ENCODE results near the gene EIF4G3. TPM values are rescaled to one million over a fixed set of nuclear protein-coding genes. Genes with fewer than 3 reads are reported as not detected.

The EIF4G3 gene
- total RNA-seq, 1 experiment from 2014 or later = 72.0 TPM

- peaks cover 4 to 6% of the 10 kb centered on the region in 2 experiments; a peak in 3 of 4 replicates for H3K4me1 Mint-ChIP-seq
- Histone ChIP-seq H2BK12ac (ENCODE audit: insufficient read length, low read depth, low read length) (no peak overlapping the region), H2BK120ac (ENCODE audit: low read depth, low read length, poor library complexity, severe bottlenecking) (no peak overlapping the region), H3K18ac (ENCODE audit: insufficient read length, low read depth, low read length) (no peak overlapping the region), H3K79me2 (ENCODE audit: insufficient read depth, low read length) (peaks cover 4% of the 10 kb centered on the region; the same call in 1 of the 2 replicates), H2BK5ac (ENCODE audit: insufficient read length, low read length) (no peak overlapping the region), H2AFZ (ENCODE audit: low read length) (no peak overlapping the region), H3K14ac (ENCODE audit: insufficient read depth, low read length) (no peak overlapping the region), H3K23me2 (ENCODE audit: insufficient read length, low read depth, low read length, poor library complexity, severe bottlenecking) (no peaks in the 10 kb centered on the region), H4K91ac (ENCODE audit: insufficient read length, low read depth, low read length) (no peak overlapping the region), H3K4me1 (ENCODE audit: insufficient read depth, low read length) (no peaks in the 10 kb centered on the region), H2AK5ac (ENCODE audit: insufficient read length, low read length) (no peak overlapping the region), H3K4me2 (ENCODE audit: insufficient read depth, insufficient read length, low read length) (no peak overlapping the region), H3K23ac (ENCODE audit: insufficient read length, low read depth, low read length) (no peak overlapping the region), H4K5ac (ENCODE audit: insufficient read length, low read depth, low read length) (no peak overlapping the region), H3K4ac (ENCODE audit: low read depth, low read length) (no peak overlapping the region), H2BK20ac (ENCODE audit: low read depth, low read length, poor library complexity, severe bottlenecking) (no peak overlapping the region), H3K79me1 (ENCODE audit: insufficient read depth, low read depth, low read length, poor library complexity, severe bottlenecking) (no peaks in the 10 kb centered on the region), H3K9me3 (ENCODE audit: control insufficient read depth, low read depth, low read length) (no peaks in the 10 kb centered on the region), H3K27ac (ENCODE audit: insufficient read length, low read depth, low read length) (no peak overlapping the region), H4K20me1 (ENCODE audit: control insufficient read depth, insufficient read depth, insufficient read length) (no peaks in the 10 kb centered on the region), H3K9ac (ENCODE audit: extremely low read depth, insufficient read length, low read length) (no peak overlapping the region), H4K8ac (replicated peaks; ENCODE audit: insufficient read length, low read depth, low read length) (no peak overlapping the region), H3K56ac (ENCODE audit: insufficient read length, low read depth, low read length) (no peak overlapping the region), H3T11ph (ENCODE audit: low read length) (no peak overlapping the region), H2BK15ac (ENCODE audit: low read depth, low read length) (no peak overlapping the region), H3K27me3 (ENCODE audit: insufficient read depth, low read length) (no peaks in the 10 kb centered on the region)
- no peak for TF ChIP-seq CTCF (conservative IDR thresholded peaks at IDR 0.05)
- no peaks in the 10 kb centered on the region for H3K9me3 Mint-ChIP-seq
- no peaks in the 10 kb centered on the region for H3K27me3 Mint-ChIP-seq (ENCODE audit: low read depth)
- no peak for DNase-seq
- WGBS (ENCODE audit: extremely low coverage, insufficient read length, low lambda C conversion rate) = no CpG with 5 or more reads among the region's 3 CpGs
- H3K27ac Mint-ChIP-seq = peak overlapping the region in 2 of 3 experiments; percentile 2 to 65; a peak in 2 of 7 replicates
- no peak overlapping the region for H3K4me3 Mint-ChIP-seq
- H3K36me3 Mint-ChIP-seq (ENCODE audit: insufficient read depth in 1 of 3, low read depth in 3 of 3) = peaks cover 5 to 24% (median 22%) of the 10 kb centered on the region in 3 experiments; a peak in 6 of 7 replicates
Measured at GRCh38 chr1:21157054-21157453, 19.6 kb downstream of the EIF4G3 start.
